Epithelial cell of proximal tubule (primary cell): ENCODE data around the gene IFITM10. TPM values are rescaled to one million over a fixed set of nuclear protein-coding genes. Genes with fewer than 3 reads are reported as not detected.
A peak's percentile ranks its signal among the peaks of the same experiment; 100 is the strongest.

Experiments
- DNase-seq: peaks from one replicate; pipeline ENCODE4 v3.0.0-alpha.2; 2011; ENCODE audit warnings: low read depth
- H3K4me3 ChIP-seq: 2 replicates; pipeline ENCODE4 v1.5.1; 2011; ENCODE audit warnings: low read depth, mild to moderate bottlenecking, low read length
- total RNA-seq: library from RNA; depleted of rRNA; stranded (reverse); fragments of >200 nt; gene quantifications from 2 replicates; pipeline ENCODE4 v1.2.3, GENCODE V29; 2015
- TF ChIP-seq, protein P1 (sequence below): conservative IDR thresholded peaks from 2 replicates; pipeline ENCODE4 v1.5.1; 2012; ENCODE audit warnings: low read depth, mild to moderate bottlenecking, low read length

The IFITM10 gene
- total RNA-seq, 1 donor from 2014 or later: not detected

DNA sequence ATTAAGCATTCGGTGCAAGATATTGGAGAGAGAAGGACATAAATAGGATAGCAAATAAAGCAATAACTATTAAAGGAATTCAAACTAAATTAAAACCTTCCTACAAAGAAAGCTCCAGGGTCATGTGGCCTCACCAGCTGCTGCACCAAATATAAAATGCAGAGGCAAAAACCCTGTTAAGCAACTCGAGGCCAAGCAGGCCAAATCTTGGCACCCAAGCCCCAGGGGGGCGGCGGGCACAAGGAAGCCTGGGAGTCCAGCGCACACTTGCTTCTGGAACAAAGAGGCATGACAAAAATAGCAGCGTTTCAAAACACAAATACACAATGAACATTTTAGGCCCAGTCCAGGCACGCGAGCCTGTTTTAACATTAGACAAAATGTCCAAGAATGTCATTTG lies 32.6 kb downstream of the IFITM10 start:
- no peak overlapping the region for H3K4me3 ChIP-seq
- TF ChIP-seq, protein P1, sequence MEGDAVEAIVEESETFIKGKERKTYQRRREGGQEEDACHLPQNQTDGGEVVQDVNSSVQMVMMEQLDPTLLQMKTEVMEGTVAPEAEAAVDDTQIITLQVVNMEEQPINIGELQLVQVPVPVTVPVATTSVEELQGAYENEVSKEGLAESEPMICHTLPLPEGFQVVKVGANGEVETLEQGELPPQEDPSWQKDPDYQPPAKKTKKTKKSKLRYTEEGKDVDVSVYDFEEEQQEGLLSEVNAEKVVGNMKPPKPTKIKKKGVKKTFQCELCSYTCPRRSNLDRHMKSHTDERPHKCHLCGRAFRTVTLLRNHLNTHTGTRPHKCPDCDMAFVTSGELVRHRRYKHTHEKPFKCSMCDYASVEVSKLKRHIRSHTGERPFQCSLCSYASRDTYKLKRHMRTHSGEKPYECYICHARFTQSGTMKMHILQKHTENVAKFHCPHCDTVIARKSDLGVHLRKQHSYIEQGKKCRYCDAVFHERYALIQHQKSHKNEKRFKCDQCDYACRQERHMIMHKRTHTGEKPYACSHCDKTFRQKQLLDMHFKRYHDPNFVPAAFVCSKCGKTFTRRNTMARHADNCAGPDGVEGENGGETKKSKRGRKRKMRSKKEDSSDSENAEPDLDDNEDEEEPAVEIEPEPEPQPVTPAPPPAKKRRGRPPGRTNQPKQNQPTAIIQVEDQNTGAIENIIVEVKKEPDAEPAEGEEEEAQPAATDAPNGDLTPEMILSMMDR: no peak
- no peak for DNase-seq

DNA sequence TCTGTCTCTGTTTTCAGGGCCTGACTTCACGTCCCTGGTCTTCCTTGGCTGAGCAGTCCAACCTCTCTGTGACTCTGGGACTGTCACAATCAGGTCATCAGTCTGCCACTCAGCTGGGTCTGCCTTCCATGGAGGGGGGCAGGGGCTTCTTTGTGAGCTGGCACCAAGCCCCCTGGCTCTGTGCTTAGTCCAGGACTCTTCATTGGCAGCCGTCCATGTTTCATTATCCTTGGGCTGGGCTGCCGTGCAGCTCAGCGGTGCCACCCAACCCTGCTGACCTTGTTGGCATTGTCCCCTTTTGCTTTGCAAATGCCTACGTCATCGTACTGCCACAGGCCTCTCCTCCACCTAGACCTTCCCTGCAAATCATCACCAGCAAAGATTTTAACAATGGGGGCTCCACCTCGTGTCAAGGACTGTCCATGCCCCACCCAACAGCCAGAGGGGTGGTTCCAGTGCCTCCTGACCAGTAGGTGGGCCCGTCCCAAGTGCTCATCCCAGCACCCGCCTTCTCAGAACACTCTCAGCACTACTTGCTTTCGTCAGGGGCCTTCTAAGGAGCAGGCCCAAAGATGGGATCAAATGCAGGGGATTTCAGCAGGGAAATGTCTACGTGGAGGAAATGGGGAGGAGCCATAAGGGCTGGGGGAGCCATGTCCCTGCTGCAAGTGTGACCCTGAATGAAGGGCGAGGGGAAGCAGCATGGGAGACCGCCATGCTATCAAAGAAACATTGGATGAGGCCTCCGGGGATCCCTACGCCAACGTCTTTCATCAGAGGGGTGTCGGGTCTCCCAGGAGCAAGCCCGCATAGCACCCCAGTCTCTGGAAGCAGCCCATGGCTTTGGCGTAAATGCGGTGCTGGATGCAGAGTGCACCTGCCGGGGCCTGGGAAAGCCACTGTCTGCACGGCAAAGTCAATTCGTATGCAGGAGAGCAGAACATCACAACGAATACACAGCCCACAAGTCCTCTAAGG lies 35.2 kb downstream of the IFITM10 start:
- TF ChIP-seq, protein P1: no peak
- no peak overlapping the region for H3K4me3 ChIP-seq
- no peak for DNase-seq

DNA sequence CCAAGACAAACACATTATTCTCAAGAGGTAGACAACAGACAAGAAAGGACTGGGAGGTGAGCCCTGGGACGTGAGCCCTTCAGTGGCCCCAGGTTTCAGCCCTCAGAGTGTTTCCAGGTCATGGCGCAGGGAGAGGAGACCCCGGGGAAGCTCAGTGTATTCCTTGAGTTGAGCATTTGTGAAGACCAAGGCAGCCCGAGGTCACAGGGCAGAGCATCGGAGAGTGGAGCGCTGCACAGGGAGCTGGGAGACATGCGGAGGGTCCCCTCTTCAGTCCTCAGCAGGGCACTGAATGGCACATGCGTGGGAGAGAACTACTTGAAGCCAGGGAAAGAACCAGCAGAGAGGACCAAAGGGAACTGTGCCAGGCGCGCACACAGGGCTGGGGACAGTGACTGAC lies 41.7 kb downstream of the IFITM10 start:
- DNase-seq: no peak
- no peak overlapping the region for H3K4me3 ChIP-seq
- TF ChIP-seq, protein P1: no peak

- DNase-seq: no peak
- no peak overlapping the region for H3K4me3 ChIP-seq
- TF ChIP-seq, protein P1: no peak
Measured at GRCh38 chr11:1707751-1708150, 42.6 kb downstream of the IFITM10 start.

- TF ChIP-seq, protein P1: peak; percentile 18
- no peak for DNase-seq
- no peak overlapping the region for H3K4me3 ChIP-seq
Measured at GRCh38 chr11:1706634-1707400, 43.6 kb downstream of the IFITM10 start.

GRCh38 chr11:1705126-1706052 lies 45.0 kb downstream of the IFITM10 start:
- H3K4me3 ChIP-seq: no peak overlapping the region

More at GRCh38 chr11:1705126-1706052, 45.0 kb downstream of the IFITM10 start:
- no peak for DNase-seq
- TF ChIP-seq, protein P1: no peak
